ENCODE data around the gene SOSTDC1. TPM values are rescaled to one million over a fixed set of nuclear protein-coding genes. Genes with fewer than 3 reads are reported as not detected.

SOSTDC1 gene
- polyA plus RNA-seq, 1 of the 3 experiments (the other 2 are of a cell fraction), result 0.13 TPM

DNA sequence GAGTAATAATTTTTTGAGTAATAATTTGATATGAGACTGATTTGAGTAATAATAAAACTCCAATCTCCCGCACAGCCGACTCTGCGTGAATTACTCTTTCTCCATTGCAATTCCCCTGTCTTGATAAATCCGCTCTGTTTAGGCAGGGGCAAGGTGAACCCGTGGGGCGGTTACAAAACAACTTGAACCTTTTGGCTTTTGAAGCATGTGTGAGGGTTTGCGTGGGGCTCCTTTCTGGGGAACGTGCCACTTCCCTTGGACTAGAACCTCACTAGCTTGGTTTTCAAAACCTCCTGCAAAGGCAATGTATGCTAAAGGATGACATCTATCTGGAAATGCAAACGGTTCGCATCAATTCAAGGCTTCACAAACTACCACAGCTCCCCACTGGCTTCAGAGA, 45.7 kb downstream of the SOSTDC1 start (continued):
- no peak for TF ChIP-seq REST (IDR thresholded peaks at IDR 0.05; ENCODE audit: low read depth, low read length)
- no peak for TF ChIP-seq RCOR1 (IDR thresholded peaks at IDR 0.05; ENCODE audit: low read length)
- TF ChIP-seq NFIC (IDR thresholded peaks at IDR 0.05; ENCODE audit: borderline replicate concordance), result no peak
- no peak for TF ChIP-seq TEAD4 (IDR thresholded peaks at IDR 0.05; ENCODE audit: borderline replicate concordance, insufficient read depth)
- TF ChIP-seq RAD21 (IDR thresholded peaks at IDR 0.05; ENCODE audit: low read length), result no peak
- no peak for TF ChIP-seq EZH2phosphoT487 (IDR thresholded peaks at IDR 0.05; ENCODE audit: borderline replicate concordance, low read depth)
- TF ChIP-seq GABPA (IDR thresholded peaks at IDR 0.05; ENCODE audit: low read depth), result no peak
- no peak for TF ChIP-seq MXI1 (IDR thresholded peaks at IDR 0.05; ENCODE audit: low read depth, low read length)
- no peak for TF ChIP-seq GATA2 (CRISPR knock-in tag; IDR thresholded peaks at IDR 0.05)

- Histone ChIP-seq H3K27ac (ENCODE audit: low read depth in 2 of 2, low read length in 1 of 2) (no peak overlapping the region), H3K27me3 (ENCODE audit: insufficient read depth) (no peaks in the 10 kb centered on the region; the same call in 1 of the 2 replicates), H4K20me1 (ENCODE audit: insufficient read depth) (no peaks in the 10 kb centered on the region), H3K79me2 (ENCODE audit: insufficient read depth) (no peaks in the 10 kb centered on the region), H2AFZ (ENCODE audit: low read depth) (no peak overlapping the region), H3K9me3 (no peaks in the 10 kb centered on the region), H3K4me1 (ENCODE audit: control insufficient read depth in 1 of 2, insufficient read depth in 2 of 2, low read depth in 1 of 2, low read length in 1 of 2) (peaks cover 0 to 15% of the 10 kb centered on the region in 2 experiments; a peak in 1 of 4 replicates), H3K36me3 (replicated peaks in 1 of 2; ENCODE audit: control insufficient read depth in 1 of 2, insufficient read depth in 2 of 2, low read length in 1 of 2) (no peaks in the 10 kb centered on the region), H3F3A (replicated peaks; ENCODE audit: insufficient read depth) (no peaks in the 10 kb centered on the region), H3K4me3 (ENCODE audit: low read depth in 2 of 2, low read length in 1 of 2) (no peak overlapping the region), H3K4me2 (no peak overlapping the region), H3K9ac (no peak overlapping the region), H3K9me2 (no peaks in the 10 kb centered on the region)
- CTCF ChIA-PET, result interaction anchor here (1.7 to 6.2 kb wide), 2 partner anchors 14 to 341 kb away, joined by 5 to 56 read pairs; no protein-coding TSS in a partner anchor
- no peak for TF ChIP-seq MXI1 (IDR thresholded peaks at IDR 0.05; ENCODE audit: low read depth, low read length)
- TF ChIP-seq, protein P1, sequence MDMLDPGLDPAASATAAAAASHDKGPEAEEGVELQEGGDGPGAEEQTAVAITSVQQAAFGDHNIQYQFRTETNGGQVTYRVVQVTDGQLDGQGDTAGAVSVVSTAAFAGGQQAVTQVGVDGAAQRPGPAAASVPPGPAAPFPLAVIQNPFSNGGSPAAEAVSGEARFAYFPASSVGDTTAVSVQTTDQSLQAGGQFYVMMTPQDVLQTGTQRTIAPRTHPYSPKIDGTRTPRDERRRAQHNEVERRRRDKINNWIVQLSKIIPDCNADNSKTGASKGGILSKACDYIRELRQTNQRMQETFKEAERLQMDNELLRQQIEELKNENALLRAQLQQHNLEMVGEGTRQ (IDR thresholded peaks at IDR 0.05; ENCODE audit: borderline replicate concordance, low read depth, low read length), result no peak
- no peak for TF ChIP-seq NFIC (IDR thresholded peaks at IDR 0.05; ENCODE audit: borderline replicate concordance)
- TF ChIP-seq FOXJ3 (CRISPR knock-in tag; IDR thresholded peaks at IDR 0.05), result no peak
- TF ChIP-seq EZH2phosphoT487 (IDR thresholded peaks at IDR 0.05; ENCODE audit: borderline replicate concordance, low read depth), result no peak
- no peak for TF ChIP-seq REST (IDR thresholded peaks at IDR 0.05; ENCODE audit: low read depth, low read length)
- no peak for TF ChIP-seq TEAD4 (IDR thresholded peaks at IDR 0.05; ENCODE audit: borderline replicate concordance, insufficient read depth)
- TF ChIP-seq ELF1 (IDR thresholded peaks at IDR 0.05), result no peak
- no peak for TF ChIP-seq FOSL2 (IDR thresholded peaks at IDR 0.05; ENCODE audit: borderline replicate concordance, low read depth)
- TF ChIP-seq, protein P2, sequence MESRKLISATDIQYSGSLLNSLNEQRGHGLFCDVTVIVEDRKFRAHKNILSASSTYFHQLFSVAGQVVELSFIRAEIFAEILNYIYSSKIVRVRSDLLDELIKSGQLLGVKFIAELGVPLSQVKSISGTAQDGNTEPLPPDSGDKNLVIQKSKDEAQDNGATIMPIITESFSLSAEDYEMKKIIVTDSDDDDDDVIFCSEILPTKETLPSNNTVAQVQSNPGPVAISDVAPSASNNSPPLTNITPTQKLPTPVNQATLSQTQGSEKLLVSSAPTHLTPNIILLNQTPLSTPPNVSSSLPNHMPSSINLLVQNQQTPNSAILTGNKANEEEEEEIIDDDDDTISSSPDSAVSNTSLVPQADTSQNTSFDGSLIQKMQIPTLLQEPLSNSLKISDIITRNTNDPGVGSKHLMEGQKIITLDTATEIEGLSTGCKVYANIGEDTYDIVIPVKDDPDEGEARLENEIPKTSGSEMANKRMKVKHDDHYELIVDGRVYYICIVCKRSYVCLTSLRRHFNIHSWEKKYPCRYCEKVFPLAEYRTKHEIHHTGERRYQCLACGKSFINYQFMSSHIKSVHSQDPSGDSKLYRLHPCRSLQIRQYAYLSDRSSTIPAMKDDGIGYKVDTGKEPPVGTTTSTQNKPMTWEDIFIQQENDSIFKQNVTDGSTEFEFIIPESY (IDR thresholded peaks at IDR 0.05; ENCODE audit: borderline replicate concordance, low read depth), result no peak
- no peak for TF ChIP-seq SIN3A (IDR thresholded peaks at IDR 0.05; ENCODE audit: borderline replicate concordance, low read depth, low read length)
- 96% methylated on average over 1 of the region's 1 CpG for WGBS (ENCODE audit: low lambda C conversion rate)
- no peak for DNase-seq
- POLR2A ChIA-PET, result no interaction called here
Measured at GRCh38 chr7:16419126-16419525, 46.4 kb downstream of the SOSTDC1 start.

All from SK-N-SH (cell line).